ENCODE data around the gene FAM120A.

FAM120A gene

DNA sequence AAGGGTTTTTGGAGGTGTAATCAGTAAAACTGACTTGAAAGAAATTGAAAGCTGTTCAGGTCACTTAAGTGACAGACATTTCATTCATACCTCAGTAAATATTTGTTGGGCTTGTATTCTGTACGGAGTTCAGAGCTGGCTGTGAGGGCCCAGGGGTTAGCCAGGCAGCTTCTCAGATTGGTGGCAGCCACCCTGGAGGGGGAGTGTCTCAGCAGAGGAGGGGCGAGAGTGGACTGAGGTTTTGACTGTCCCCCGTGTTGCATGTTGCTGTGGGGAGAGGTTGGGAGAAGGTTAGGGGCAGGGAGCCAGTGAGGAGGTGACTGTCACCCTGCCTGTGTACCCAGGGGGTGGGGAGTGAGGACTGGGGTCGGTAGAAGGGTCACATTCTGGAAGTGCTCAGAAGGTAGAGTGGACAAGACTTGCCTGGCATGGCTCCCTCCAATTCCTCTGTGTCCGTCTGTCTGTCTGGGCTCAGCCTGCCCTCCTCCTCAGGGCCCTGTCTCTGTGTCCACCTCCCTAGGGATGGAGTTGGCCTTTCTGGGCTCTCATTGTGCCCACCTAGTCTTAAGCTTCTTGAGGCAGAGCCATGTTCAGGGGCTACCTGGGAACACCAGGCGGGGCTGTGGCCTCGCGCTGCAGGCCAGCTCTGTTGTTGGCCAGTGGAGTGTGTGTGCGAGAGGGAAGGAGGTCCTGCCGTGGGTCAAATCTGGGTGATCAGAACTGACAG, 129.3 kb downstream of the FAM120A start:
- no peak for DNase-seq

DNA sequence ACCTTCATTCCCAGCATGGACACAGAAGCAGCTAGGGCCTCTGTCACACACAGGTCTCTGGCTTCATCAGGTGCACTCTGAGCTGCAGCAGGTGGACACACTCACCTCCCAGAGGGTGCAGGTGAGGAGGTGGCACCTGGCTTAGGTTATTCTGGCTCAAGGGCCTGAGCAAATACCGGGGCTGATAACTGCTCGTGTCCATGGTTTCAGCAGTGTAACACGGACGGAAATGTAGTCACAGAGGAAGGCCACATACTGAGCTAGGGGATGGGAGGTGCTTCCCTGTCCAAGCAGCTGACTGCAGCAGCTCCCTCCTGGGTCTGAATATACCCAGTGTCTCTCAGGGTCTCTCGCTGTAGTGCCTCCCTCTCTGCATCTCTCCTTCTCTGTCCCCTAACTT, 130.6 kb downstream of the FAM120A start:
- DNase-seq, result no peak

DNA sequence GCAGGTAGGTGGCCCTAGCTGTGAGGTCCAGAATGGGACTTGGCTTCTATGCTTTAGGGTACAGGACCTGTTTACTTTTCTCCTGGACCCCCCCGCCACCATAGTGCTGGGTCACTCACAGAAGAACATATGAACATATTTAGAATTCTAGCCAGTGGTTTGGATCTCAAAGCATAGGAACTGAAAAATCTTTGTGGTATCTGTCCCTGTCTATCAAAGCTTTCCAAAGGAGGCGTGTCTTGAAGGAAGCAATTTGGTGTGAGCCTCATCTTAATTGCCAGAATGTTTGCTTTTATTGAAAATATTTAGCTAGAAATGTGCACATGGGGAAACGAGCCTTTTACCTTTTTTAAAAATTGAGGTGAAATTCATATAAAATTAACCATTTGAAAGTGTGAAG, 131.1 kb downstream of the FAM120A start:
- no peak for DNase-seq

DNA sequence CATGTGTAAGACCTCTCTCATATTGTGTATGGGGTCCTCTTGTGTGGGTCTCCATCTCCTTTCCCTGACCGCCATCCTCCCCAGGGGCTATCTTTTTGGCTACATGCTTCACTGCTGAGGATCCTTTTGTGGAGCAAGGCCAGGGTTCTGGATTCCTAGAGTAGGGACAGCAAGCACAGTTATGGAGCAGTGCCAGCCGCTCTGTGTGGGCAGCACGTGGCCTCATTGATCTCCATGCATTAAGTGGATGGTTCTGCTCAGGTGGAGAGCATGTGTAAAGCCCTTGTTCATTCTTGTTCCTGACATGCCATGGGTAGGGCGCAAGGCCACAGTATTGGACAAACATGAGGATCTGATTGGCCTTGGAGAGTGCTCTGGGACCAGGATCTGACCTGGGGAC, 133.8 kb downstream of the FAM120A start:
- DNase-seq, result no peak

DNA sequence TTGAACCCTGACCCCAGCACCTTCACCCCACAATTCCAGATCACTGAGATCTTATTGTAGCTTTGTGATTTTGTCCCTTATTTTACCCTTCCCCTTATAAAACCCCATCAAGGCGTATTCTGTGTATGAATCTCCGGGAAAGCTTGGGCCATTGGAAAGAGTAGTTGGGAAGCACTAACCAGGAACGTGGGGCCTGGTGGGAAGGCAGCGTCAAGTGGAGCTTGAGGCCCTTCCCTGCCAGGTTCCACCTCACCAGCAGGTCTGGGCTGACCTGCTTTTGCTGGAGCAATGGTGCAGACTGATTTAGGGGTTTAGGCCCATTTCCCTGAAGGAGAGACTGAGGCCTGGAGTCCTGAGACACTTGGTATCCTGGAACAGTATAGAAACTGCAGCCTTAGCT, 134.2 kb downstream of the FAM120A start:
- no peak for DNase-seq

DNA sequence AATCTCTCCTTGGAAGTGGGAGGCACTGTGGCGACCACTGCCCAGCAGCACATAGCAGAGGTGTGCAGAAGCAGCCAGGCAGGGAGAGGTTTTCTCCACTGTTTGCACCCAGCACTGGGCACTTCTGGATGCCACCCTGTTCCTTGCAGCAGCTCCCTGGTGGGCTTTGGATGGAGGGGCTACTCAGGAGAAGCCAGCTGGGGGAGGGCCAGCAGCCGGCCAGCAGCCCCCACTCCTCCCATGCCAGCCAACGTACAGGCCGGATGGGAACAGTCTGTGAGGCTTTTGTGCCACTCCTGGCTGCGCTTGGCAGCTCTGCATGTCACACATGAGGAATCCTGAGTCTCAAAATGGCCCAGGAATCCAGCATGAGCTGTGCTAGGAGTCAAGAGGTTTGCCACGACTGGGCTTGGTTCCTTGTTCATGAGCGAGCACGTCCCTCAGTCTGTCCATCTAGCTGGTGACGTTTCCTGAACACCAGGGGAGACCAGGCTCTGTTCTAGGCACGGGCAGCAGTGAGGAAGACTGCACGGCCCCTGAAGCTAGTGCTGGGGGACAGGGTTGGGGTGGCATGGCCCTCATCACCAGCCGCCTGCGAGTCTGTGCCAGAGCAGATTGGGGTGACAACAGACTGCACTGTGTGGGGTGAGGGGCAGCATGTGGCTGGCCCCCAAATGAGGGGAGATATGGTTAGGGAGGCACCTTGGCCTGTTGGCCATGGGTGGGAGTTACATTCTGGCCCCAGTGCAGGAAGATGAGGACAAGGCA, 135.0 kb downstream of the FAM120A start:
- DNase-seq, result no peak

DNA sequence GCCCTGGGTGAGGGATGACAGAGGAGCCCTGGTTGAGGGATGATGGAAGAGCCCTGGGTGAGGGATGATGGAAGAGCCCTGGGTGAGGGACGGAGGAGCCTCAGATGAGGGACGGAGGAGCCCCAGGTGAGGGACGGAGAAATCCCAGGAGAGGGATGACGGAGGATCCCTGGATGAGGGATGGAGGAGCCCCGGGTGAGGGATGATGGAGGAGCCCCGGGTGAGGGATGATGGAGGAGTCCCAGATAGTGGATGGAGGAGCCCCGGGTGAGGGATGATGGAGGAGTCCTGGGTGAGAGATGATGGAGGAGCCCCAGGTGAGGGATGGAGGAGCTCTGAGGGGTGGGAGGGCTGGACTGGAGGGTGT, 135.8 kb downstream of the FAM120A start:
- no peak for DNase-seq

DNA sequence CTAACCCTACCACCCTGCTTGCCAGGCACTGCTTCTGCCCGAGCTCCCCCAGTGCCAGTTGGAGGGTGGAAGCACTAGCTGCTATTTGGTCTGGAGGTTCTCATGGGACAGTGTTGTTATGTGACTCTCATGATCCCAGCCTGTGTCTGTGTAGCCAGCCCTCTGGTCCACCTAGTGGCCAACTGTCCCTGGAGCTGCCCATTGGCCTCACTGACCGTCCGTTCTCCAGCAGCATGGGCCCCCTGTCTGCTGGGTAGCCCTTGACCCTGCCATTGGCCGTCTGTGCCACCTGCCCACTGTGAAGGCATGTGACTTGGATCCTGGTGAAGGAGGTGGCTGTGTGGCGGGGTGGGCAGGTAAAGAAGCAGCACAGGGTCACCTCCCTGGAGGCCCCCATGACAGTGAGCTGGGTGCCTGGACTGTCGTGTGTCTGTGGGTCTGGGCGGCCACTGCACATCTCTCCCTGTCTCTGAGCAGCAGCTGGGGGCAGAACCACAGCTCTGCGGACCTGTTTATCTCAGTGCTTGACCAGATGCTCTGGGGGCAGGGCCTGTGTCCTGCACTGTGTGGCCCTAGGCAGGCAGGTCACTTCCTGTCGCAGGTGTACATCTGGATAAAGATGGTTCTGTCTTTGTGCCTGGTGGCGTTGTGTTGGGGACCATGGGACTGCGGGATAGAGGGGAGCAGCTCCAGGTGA, 136.3 kb downstream of the FAM120A start:
- DNase-seq, result no peak

DNA sequence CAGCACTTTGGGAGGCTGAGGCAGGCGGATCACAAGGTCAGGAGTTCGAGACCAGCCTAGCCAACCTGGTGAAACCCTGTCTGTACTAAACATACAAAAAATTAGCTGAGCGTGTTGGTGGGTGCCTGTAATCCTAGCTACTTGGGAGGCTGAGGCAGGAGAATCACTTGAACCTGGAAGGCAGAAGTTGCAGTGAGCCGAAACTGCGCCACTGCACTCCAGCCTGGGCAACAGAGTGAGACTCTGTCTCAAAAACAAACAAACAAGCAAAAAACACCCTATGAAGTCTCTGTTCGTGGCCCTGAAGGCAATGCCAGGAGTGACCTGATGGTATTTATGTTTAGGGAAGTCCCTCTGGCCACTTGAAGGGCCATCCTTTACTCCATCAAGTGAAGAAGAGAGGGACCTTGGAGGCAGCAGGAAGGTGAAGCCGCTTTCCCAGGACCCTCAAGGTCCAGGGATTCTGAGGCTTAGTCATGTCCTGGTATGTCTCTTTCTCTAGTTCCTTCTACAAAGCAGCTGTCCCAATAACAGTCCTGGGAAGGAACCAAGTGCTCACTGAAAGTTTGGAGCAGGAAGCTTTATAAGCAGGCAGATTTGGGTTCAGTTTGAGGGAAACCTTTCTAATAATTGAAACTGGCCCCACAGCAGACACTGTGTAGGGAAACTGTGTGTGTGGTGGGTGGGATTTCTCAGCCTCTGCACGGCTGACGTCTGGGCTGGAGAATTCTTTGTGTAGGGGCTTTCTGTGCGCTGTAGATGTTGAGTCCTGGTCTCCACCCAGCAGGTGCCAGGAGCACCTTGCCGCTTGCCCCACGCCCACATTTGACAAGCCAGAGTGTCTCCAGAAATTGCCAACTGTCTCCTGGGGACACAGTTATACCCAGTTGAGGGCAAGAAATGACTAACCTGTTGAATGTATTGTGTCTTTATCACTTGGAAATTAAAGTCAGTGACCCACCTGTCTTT, 137.4 kb downstream of the FAM120A start:
- DNase-seq, result no peak

DNA sequence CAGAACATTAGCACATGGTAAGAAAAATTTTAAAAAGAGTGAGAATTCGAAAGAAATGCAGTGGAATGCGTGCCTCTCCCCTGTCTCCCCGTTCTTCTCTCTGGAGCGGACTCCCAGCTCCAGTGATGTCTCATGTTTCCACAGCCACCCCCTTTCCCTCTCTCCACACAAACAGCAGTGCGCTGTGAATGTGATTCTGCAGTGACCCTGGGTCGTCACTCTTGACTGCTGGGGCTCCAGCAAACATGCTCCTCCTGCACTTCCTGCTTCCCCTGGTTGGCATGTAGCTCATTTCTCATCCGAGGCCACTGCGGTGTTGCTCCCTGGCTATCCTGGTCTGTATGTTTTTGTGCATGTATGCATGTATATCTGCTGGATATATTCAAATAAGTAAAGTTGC, 138.2 kb downstream of the FAM120A start:
- peak; percentile 23 for DNase-seq

DNA sequence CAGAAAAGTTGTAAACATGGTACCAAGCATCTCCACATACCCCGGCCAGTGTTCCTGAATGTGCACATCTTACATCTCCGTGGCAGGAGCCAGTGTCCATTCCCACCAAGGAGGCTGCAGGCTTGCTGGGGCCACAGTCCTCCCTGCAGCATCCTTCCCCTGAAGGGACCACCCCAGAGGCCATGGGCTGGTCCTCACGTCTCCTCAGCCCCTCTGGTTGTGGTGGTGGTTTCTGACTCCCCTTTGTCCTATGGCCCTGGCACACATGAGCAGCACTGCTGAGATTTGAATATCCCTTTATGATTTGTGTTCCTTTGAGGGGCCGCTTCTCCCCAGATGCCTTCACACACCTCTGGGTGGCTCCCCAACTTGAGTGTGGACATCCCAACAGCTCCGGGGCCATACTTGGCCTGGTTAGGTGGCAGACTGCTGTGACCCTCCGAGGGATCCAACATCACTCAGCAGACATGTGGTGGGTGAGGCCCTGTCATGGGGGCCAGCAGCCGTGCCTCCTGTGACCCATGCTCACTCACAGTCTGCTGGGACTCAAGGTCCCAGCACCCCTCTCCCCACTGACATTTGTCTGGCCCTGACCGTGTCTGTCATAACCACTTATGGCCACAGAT, 139.2 kb downstream of the FAM120A start:
- no peak for DNase-seq

DNA sequence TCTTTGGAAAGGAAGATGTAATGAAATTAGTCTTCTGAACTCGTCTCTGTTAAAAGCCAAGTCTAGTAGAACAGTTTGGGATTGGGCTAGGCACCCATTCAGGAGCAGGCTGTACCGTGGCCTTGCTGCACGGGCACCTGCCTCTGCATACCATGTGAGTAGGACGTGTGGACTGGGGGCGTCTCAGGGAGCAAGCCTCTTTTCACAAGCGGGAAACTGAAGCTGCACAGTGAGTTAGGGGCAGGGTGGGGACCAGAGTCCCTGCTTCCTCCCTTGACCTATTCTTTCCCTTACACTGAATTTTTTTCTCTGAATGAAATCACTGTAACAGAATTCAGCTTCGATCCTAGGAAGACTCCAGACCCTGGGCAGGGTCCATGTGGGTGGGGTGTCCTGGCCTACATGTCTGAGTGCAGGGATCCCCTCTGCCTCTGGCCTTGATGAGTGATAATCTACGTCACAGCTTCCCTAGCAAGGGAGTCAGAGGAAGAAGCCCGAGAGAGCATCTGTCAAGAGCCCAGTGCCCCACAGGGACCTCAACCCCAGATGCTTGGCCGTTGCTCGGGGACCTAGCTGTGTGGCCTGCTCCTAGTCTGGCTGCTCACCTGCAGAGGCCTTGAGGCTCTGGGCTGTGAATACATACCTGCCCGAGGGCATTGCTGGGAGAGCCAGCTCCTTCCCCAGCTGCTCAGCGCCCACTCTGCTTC, 140.0 kb downstream of the FAM120A start:
- no peak for DNase-seq

DNA sequence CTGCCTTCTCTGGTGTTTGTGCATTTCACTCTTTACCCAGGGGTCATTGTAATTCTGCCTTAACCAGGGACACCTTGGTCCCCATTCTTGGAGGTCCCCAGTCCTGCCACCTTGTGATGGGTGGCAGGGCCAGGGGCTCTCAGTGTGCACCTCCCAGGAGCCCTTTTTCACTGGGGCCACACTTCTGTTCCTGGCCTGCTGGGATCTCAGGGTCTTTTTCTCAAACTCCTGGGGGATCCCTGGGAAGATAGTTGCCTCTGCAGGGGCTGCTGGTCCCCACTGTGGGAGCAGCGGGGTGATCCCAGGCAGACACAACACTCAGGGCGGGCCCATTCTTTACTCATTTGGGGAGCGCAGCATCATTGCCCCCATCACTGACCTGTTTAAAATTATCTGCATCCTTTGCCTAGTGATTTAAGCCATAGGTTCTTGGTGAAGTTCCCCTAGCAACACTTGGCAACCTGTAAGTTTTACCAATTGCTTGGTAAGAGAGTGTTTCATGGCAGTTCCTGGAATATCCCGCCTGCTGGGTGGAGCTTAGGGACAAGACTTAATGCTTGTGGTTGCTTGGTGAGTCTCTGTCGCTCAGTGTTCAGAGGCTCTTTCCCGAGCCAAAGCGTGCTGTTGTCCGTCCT, 140.6 kb downstream of the FAM120A start:
- DNase-seq, result no peak

DNA sequence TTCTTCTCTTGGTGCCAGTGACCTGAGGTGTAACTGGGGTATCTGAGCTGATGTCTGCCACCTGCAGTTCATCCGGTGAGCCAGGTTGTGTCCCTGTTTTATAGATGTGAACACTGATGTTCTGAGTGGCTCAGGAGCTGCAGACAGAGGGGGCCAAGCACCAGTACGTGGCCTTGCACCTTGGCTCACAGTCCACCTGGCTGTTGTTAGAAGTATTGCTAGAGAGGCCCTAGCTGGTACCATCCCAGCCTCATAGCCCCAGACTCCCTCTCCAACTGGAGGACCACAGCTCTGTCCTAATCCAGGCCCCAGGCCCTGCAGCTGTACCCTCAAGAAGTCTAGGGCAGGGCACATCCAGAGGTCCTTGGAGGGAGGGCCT, 141.1 kb downstream of the FAM120A start:
- no peak for DNase-seq

DNA sequence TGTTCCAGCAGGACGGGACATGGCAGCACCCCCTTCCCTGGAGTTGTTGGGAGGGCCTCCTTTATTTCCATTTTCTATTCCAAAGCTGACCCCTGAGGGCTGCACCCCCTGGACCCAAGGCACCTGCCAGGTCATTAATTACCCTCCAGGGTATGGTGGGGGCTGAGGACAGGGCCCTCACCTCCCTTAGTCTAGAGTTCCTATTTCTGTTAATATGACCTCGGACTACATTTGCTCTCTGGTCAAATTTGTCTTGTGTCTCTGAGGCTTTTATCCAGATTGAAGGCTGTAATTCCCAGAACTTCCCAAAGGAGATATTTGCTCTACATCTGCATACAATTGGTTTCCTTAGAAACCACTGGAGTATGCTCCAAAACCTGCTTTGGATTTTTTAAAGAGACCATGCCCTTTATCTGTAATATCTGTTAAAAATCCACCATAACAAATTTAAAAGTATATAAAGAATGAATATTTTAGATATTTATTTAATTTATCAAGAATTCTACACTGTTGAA, 141.7 kb downstream of the FAM120A start:
- no peak for DNase-seq

DNA sequence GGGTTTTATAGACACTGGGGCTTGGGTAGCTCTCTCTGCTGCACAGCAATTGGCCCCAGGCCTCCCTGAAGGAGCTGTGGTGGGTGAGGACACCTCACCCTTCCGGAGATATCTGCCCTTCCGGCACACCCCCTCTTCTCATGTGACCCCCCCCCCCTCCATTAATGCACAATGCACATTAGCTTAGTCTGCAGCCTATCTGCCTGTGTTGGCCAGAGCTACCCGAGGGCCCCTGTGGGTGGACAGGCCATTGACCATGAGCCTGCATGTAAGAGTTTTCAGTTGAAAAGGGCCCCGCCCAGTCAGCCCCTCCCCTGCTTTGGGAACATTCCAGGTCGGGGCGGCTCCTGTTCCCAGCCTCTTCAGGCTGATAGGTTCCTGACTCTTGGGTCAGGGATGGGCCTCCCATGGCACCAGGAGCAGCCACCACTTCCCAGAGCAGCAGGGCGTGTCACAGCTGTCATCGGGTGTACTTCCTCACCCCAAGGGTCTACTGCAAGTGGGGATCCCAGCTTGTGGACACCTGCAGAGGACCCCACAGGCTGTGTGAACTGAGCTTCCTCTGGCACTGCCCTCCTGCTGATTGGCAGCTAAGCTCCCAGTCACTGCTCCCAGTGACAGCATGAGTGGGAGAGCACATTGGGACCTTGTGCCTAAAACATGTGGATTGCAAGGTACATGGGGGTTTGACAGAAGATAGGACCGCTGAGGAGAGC, 142.7 kb downstream of the FAM120A start:
- no peak for DNase-seq

DNA sequence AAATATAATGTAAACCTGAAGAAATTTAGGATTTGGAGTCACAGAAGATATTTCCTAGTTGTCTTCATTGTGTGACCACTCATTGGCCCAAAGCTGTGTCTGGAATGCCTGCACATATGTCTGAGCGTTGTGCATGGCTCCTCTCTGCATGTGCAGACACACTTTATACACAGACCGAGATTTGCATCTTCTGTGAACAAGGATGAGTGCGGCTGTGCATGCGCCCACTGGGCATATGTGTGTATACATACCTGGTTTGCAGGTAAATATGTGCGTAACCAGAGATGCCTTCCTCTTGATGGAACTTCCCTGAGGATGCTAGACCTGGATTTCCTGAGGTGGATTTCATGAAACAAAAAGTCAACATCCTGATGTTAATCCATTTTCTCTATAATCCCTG, 144.0 kb downstream of the FAM120A start:
- no peak for DNase-seq

DNA sequence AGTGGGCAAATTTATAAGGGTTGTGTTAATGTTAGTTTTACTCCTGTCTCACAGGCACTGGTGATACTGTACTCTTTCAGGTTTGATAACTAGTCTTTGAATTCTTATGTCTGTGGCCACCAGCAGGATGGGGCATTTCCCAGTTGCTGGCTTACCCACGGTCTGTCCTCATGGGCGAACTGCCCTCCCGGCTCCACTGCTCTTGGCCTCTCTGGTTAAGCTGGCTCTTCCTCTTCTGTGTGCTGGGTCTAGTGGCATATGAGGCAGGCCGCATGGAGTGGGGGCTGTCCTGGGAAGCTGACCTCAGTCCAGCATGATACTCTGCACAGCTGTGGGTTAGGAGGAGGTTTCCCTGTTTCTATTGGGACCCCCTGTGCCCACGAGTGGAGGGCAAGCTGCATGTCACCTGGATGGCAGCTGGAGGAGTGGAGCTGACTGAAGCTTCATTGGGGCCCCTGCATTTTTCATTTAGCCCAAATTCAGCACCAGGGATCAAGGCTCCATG, 144.4 kb downstream of the FAM120A start:
- DNase-seq, result no peak

DNA sequence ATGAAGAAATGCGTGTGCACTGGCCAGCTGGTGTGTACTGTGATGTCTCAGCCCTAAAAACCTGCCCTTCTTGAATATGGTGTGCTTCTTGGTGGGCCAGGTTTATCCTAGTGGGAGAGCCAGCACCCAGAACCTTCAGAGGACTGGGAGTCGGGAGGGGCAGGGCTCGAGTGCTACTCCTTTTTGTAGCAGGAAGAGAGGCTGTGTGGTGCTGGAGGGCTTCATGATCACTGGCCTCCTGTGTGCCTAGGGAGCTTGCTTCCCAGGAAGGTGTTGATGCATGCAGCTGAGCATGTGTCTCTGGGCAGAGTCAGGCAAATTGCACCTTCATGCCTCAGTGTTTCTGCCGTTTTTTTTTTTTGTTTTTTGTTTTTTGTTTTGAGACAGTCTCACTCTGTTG, 144.9 kb downstream of the FAM120A start:
- DNase-seq, result no peak

DNA sequence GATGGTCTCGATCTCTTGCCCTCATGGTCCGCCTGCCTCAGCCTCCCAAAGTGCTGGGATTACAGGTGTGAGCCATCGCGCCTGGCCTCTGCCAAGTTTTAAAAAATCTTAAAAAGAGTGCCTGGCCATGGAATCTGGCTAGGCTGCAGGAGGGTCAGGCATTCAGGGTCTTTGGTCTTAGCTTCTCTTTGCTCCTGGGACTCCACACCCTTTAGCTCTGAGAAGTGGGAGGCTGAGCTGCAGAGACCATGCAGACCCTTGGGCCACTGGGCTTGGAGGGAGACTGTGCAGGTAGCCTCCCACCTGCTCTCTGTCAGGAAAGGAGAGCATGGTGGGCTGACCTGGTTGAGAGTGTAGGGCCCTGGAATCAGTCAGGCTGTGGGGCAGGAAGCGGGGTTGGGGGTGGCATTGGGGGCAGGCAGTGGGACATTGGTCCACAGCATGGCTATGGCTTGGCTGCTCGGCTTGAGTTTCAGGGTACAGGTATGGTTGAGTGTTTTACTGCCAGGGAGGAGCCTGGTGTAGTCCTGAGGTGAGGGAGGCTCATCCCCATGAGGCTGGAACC, 145.7 kb downstream of the FAM120A start:
- no peak for DNase-seq

Data from CD4-positive, alpha-beta T cell treated with Interleukin-17A for 4 hours (primary cell).